ENCODE data around the gene JUN. TPM values are rescaled to one million over a fixed set of nuclear protein-coding genes. Genes with fewer than 3 reads are reported as not detected.

JUN gene
- total and polyA plus RNA-seq, 2 of the 13 experiments (the other 11 are each of a cell fraction or from before 2014, with no cell fraction given) = 18.2 to 22.3 TPM

DNA sequence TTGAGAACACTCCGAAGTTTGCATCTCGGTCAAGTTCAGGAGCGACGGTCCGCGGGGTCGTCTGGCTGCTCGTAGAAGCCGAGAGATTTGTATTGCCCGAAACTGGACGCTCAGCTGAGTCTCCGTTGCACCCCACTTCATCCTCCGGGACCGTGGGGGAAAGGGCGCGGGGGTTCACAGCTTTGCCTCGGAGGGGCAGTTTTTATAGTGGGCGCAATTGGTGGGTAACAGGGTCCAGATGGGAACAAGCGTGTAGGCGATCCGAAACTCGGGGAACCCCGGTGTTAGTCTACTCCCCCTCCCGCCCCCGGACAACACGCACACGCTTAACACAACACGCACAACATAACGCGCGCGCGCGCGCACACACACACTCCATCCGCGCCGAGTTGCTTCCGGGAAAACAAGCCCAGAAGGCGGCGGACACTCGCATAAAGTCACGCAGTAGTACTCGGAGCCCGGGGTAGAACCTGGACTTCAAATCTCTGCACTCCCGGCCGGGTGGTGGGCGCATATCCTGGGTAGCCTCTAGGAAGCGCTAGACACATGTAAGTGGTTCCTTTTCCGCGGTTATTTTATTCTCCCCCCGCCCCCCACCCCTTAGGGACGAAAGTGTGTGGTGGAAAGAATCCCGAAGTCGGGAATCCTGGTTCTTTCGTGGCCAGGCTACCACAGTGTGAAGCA, 1.1 kb upstream of the JUN start (continued):
- TF ChIP-seq, protein P1, sequence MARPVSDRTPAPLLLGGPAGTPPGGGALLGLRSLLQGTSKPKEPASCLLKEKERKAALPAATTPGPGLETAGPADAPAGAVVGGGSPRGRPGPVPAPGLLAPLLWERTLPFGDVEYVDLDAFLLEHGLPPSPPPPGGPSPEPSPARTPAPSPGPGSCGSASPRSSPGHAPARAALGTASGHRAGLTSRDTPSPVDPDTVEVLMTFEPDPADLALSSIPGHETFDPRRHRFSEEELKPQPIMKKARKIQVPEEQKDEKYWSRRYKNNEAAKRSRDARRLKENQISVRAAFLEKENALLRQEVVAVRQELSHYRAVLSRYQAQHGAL (CRISPR knock-in tag; IDR thresholded peaks at IDR 0.05; ENCODE audit: not compliant biosample characterization) = no peak
- no peak for TF ChIP-seq ZBTB7A (CRISPR knock-in tag; IDR thresholded peaks at IDR 0.05)
- TF ChIP-seq, protein P2, sequence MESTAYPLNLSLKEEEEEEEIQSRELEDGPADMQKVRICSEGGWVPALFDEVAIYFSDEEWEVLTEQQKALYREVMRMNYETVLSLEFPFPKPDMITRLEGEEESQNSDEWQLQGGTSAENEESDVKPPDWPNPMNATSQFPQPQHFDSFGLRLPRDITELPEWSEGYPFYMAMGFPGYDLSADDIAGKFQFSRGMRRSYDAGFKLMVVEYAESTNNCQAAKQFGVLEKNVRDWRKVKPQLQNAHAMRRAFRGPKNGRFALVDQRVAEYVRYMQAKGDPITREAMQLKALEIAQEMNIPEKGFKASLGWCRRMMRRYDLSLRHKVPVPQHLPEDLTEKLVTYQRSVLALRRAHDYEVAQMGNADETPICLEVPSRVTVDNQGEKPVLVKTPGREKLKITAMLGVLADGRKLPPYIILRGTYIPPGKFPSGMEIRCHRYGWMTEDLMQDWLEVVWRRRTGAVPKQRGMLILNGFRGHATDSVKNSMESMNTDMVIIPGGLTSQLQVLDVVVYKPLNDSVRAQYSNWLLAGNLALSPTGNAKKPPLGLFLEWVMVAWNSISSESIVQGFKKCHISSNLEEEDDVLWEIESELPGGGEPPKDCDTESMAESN (CRISPR knock-in tag; conservative IDR thresholded peaks at IDR 0.05) = no peak; the same call in 1 of the 2 replicates
- TF ChIP-seq SRF (IDR thresholded peaks at IDR 0.05; ENCODE audit: low read depth, low read length) = no peak
- TF ChIP-seq CSRNP1 (CRISPR knock-in tag; IDR thresholded peaks at IDR 0.05) = no peak
- TF ChIP-seq KDM5A (IDR thresholded peaks at IDR 0.05; ENCODE audit: borderline replicate concordance, low read length) = no peak
- TF ChIP-seq YEATS2 (CRISPR knock-in tag; IDR thresholded peaks at IDR 0.05; ENCODE audit: borderline replicate concordance) = no peak
- peak; percentile 52; the same call in 1 of the 2 replicates for TF ChIP-seq ZNF274 (CRISPR knock-in tag; IDR thresholded peaks at IDR 0.05)
- peak; percentile 61 for TF ChIP-seq RAD21 (CRISPR knock-in tag; IDR thresholded peaks at IDR 0.05)
- TF ChIP-seq ZNF629 (CRISPR knock-in tag; conservative IDR thresholded peaks at IDR 0.05) = no peak
- no peak for TF ChIP-seq CENPX (CRISPR knock-in tag; IDR thresholded peaks at IDR 0.05)
- no peak for TF ChIP-seq ZNF160 (CRISPR knock-in tag; IDR thresholded peaks at IDR 0.05)
- 0 out of 2 replicates have a peak, but pooled peaks have one; percentile 8 for TF ChIP-seq ZFY (CRISPR knock-in tag; IDR thresholded peaks at IDR 0.05)
- TF ChIP-seq PCBP1 (IDR thresholded peaks at IDR 0.05; ENCODE audit: borderline replicate concordance, low read depth, low read length) = 0 out of 2 replicates have a peak, but pooled peaks have one; percentile 3
- peak; percentile 62; the same call in 1 of the 2 replicates for TF ChIP-seq ZNF343 (CRISPR knock-in tag; IDR thresholded peaks at IDR 0.05)
- TF ChIP-seq ZFP41 (CRISPR knock-in tag; IDR thresholded peaks at IDR 0.05; ENCODE audit: borderline replicate concordance) = no peak
- TF ChIP-seq ZNF34 (CRISPR knock-in tag; IDR thresholded peaks at IDR 0.05; ENCODE audit: borderline replicate concordance) = no peak
- 0 out of 2 replicates have a peak, but pooled peaks have one; percentile 18 for TF ChIP-seq ELF4 (CRISPR knock-in tag; IDR thresholded peaks at IDR 0.05; ENCODE audit: borderline replicate concordance)
- TF ChIP-seq TARDBP (CRISPR knock-in tag; IDR thresholded peaks at IDR 0.05) = 0 out of 2 replicates have a peak, but pooled peaks have one; percentile 37
- TF ChIP-seq ZNF292 (CRISPR knock-in tag; IDR thresholded peaks at IDR 0.05; ENCODE audit: borderline replicate concordance, low read depth) = no peak
- peak; percentile 19; the same call in 1 of the 2 replicates for TF ChIP-seq ZNF235 (CRISPR knock-in tag; IDR thresholded peaks at IDR 0.05; ENCODE audit: borderline replicate concordance)
- TF ChIP-seq NFIC (IDR thresholded peaks at IDR 0.05; ENCODE audit: low read length) = no peak
- no peak for TF ChIP-seq ZKSCAN1 (IDR thresholded peaks at IDR 0.05; ENCODE audit: low read length)
- TF ChIP-seq ARNT2 (CRISPR knock-in tag; IDR thresholded peaks at IDR 0.05; ENCODE audit: low read depth) = 0 out of 2 replicates have a peak, but pooled peaks have one; percentile 14
- 0 out of 2 replicates have a peak, but pooled peaks have one; percentile 29 for TF ChIP-seq ZBTB42 (CRISPR knock-in tag; IDR thresholded peaks at IDR 0.05)
- no peak for TF ChIP-seq ZNF205 (CRISPR knock-in tag; IDR thresholded peaks at IDR 0.05)
- TF ChIP-seq FOXP1 (IDR thresholded peaks at IDR 0.05) = no peak
- 0 out of 2 replicates have a peak, but pooled peaks have one; percentile 5 for TF ChIP-seq FOXP1 (CRISPR knock-in tag; IDR thresholded peaks at IDR 0.05)

All from HepG2 (cell line).